NCI-H524 (cell line): ENCODE measurements around the gene SUMO3.

Experiments
- DNase-seq, 2 experiments: peaks; one replicate each; lab custom pipeline; 2025; lab: John Stamatoyannopoulos, UW

SUMO3 gene

GRCh38 chr21:44758781-44759627 lies 58.9 kb downstream of the SUMO3 start:
- DNase-seq: no peak

DNA sequence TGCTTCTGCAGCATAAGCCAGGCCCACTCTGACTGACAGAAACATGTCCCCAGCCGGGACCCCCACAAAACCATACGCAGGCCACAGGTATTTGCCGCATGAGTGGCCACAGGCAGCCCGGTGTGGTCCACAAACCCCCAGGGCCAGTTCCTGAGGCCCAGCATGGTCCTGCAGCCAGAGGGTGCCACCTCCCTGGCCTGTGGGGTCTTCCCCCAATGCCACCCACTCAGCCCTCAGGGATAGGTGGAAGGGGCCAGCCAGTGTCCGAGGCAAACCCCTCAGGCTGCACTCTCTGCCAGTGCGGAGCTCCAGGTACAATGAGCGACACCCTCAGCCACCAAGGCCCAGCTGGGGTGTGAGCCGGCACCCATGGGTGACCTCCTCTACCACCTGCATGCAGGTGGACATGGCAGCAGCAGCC lies 59.7 kb downstream of the SUMO3 start:
- no peak for DNase-seq

- DNase-seq: no peak
Measured at GRCh38 chr21:44757731-44758130, 60.1 kb downstream of the SUMO3 start.

- no peak for DNase-seq
Measured at GRCh38 chr21:44756423-44757185, 61.3 kb downstream of the SUMO3 start.
